Measurements from ENCODE around the gene MUC5AC. TPM values are rescaled to one million over a fixed set of nuclear protein-coding genes. Genes with fewer than 3 reads are reported as not detected.

MUC5AC gene
- total RNA-seq, 1 donor from 2014 or later = not detected

GRCh38 chr11:1192741-1193325 lies 35.1 kb downstream of the MUC5AC start:
- peaks cover 2% of the 10 kb centered on the region for H3K27me3 Mint-ChIP-seq (ENCODE audit: unreplicated experiment)
- H3K36me3 Mint-ChIP-seq (ENCODE audit: low read depth, unreplicated experiment) = peaks cover 4% of the 10 kb centered on the region
- H3K4me3 Mint-ChIP-seq (ENCODE audit: unreplicated experiment) = no peak overlapping the region
- no peaks in the 10 kb centered on the region for H3K9me3 Mint-ChIP-seq (ENCODE audit: unreplicated experiment)
- H3K27ac Mint-ChIP-seq (ENCODE audit: unreplicated experiment) = no peak overlapping the region
- TF ChIP-seq CTCF (IDR thresholded peaks at IDR 0.05; ENCODE audit: unreplicated experiment) = no peak
- no peaks in the 10 kb centered on the region for H3K4me1 Mint-ChIP-seq (ENCODE audit: unreplicated experiment)
- no peak for DNase-seq (ENCODE audit: low spot score)

- peaks cover 4% of the 10 kb centered on the region for H3K36me3 Mint-ChIP-seq (ENCODE audit: low read depth, unreplicated experiment)
- DNase-seq (ENCODE audit: low spot score) = no peak
Measured at GRCh38 chr11:1193326-1194230, 35.8 kb downstream of the MUC5AC start.

GRCh38 chr11:1194231-1194976 lies 36.7 kb downstream of the MUC5AC start:
- Mint-ChIP-seq H3K27ac (ENCODE audit: unreplicated experiment) (no peak overlapping the region), H3K4me1 (ENCODE audit: unreplicated experiment) (no peaks in the 10 kb centered on the region), H3K9me3 (ENCODE audit: unreplicated experiment) (no peaks in the 10 kb centered on the region), H3K36me3 (ENCODE audit: low read depth, unreplicated experiment) (peaks cover 4% of the 10 kb centered on the region), H3K27me3 (ENCODE audit: unreplicated experiment) (peaks cover 2% of the 10 kb centered on the region), H3K4me3 (ENCODE audit: unreplicated experiment) (no peak overlapping the region)
- no peak for DNase-seq (ENCODE audit: low spot score)
- no peak for TF ChIP-seq CTCF (IDR thresholded peaks at IDR 0.05; ENCODE audit: unreplicated experiment)

More at GRCh38 chr11:1193326-1194230, 35.8 kb downstream of the MUC5AC start:
- H3K9me3 Mint-ChIP-seq (ENCODE audit: unreplicated experiment) = no peaks in the 10 kb centered on the region
- no peak overlapping the region for H3K27ac Mint-ChIP-seq (ENCODE audit: unreplicated experiment)
- H3K4me1 Mint-ChIP-seq (ENCODE audit: unreplicated experiment) = no peaks in the 10 kb centered on the region
- H3K4me3 Mint-ChIP-seq (ENCODE audit: unreplicated experiment) = no peak overlapping the region
- TF ChIP-seq CTCF (IDR thresholded peaks at IDR 0.05; ENCODE audit: unreplicated experiment) = no peak
- H3K27me3 Mint-ChIP-seq (ENCODE audit: unreplicated experiment) = peaks cover 2% of the 10 kb centered on the region

GRCh38 chr11:1194977-1195681 lies 37.4 kb downstream of the MUC5AC start:
- Mint-ChIP-seq H3K4me1 (ENCODE audit: unreplicated experiment) (no peaks in the 10 kb centered on the region), H3K27me3 (ENCODE audit: unreplicated experiment) (peaks cover 2% of the 10 kb centered on the region), H3K36me3 (ENCODE audit: low read depth, unreplicated experiment) (peaks cover 4% of the 10 kb centered on the region), H3K9me3 (ENCODE audit: unreplicated experiment) (no peaks in the 10 kb centered on the region), H3K4me3 (ENCODE audit: unreplicated experiment) (no peak overlapping the region), H3K27ac (ENCODE audit: unreplicated experiment) (no peak overlapping the region)
- TF ChIP-seq CTCF (IDR thresholded peaks at IDR 0.05; ENCODE audit: unreplicated experiment) = no peak
- no peak for DNase-seq (ENCODE audit: low spot score)
